Natural killer cell (primary cell): ENCODE results near the gene PLCB1. TPM values are rescaled to one million over a fixed set of nuclear protein-coding genes. Genes with fewer than 3 reads are reported as not detected.

ENCODE experiments used
- ATAC-seq, 3 donors: fragments of 150-1000 bp in 2 of 3; fragments of 200-7000 bp in 1 of 3; cut with Tn5 transposase; 1 replicate in 1 of 3; 2 replicates in 2 of 3; pipeline ENCODE4 v1.10.0; 2021; ENCODE audit warnings: mild to moderate bottlenecking in 2 of 3, moderate library complexity in 2 of 3
- DNase-seq, 2 donors: peaks; one replicate each; pipeline versions ENCODE4 v3.0.0 to v3.0.0-alpha.2; 2013 to 2021; ENCODE audit warnings: mixed read lengths in 1 of 2
- H3K27ac ChIP-seq: one replicate; pipeline ENCODE4 v1.5.1; 2013; ENCODE audit warnings: mild to moderate bottlenecking, low read length
- H3K27me3 ChIP-seq: one replicate; pipeline ENCODE4 v1.6.1; 2013; ENCODE audit warnings: low read length; ENCODE audit not compliant: control insufficient read depth, insufficient read depth
- H3K36me3 ChIP-seq: one replicate; pipeline ENCODE4 v1.6.1; 2013; ENCODE audit warnings: low read length; ENCODE audit not compliant: control insufficient read depth, insufficient read depth
- H3K4me1 ChIP-seq: one replicate; pipeline ENCODE4 v1.6.1; 2013; ENCODE audit warnings: low read length; ENCODE audit not compliant: control insufficient read depth, insufficient read depth
- H3K4me3 ChIP-seq: one replicate; pipeline ENCODE4 v1.5.1; 2013; ENCODE audit warnings: low read length
- H3K9me3 ChIP-seq: one replicate; pipeline ENCODE4 v1.6.1; 2013; ENCODE audit warnings: low read length; ENCODE audit not compliant: control insufficient read depth, insufficient read depth
- H3K27ac Mint-ChIP-seq, 2 donors: one replicate each; pipeline ENCODE4 v1.8.0; 2022; ENCODE audit warnings: mild to moderate bottlenecking in 2 of 2, mixed read lengths in 2 of 2, moderate library complexity in 1 of 2
- H3K27me3 Mint-ChIP-seq, 2 donors: one replicate each; pipeline ENCODE4 v1.8.0; 2022; ENCODE audit warnings: low read depth in 2 of 2, mixed read lengths in 2 of 2
- H3K36me3 Mint-ChIP-seq: one replicate; pipeline ENCODE4 v1.8.0; 2022; ENCODE audit warnings: mixed read lengths
- H3K4me1 Mint-ChIP-seq, 2 donors: one replicate each; pipeline ENCODE4 v1.8.0; 2022; ENCODE audit warnings: mixed read lengths in 2 of 2
- H3K4me3 Mint-ChIP-seq: one replicate; pipeline ENCODE4 v1.8.0; 2022; ENCODE audit warnings: mild to moderate bottlenecking, moderate library complexity, mixed read lengths
- H3K9me3 Mint-ChIP-seq, 2 donors: one replicate each; pipeline ENCODE4 v1.8.0; 2022; ENCODE audit warnings: mixed read lengths in 2 of 2
- CTCF ChIP-seq: fragments of 200-600 bp; IDR thresholded peaks from one replicate; pipeline ENCODE4 v1.8.0; 2022; ENCODE audit warnings: antibody characterized with exemption
- WGBS: methylation state at CpG from one replicate; pipeline ENCODE4 v1.1.7; 2013; ENCODE audit warnings: missing lambda C conversion rate; ENCODE audit not compliant: insufficient coverage; 5-methylcytosine and 5-hydroxymethylcytosine counted together
- intact Hi-C: fragments of 100-400 bp; cut with micrococcal nuclease; formaldehyde crosslinking; loops from one replicate; pipeline ENCODE4 v1.14.2; 2022
- total RNA-seq, 4 donors: library from RNA; stranded (reverse); fragments of 120-200 nt in 1 of 4; gene quantifications; one replicate each; pipeline versions ENCODE4 v1.2.3 to v1.2.4, GENCODE V29; 2013 to 2022

The PLCB1 gene
- total RNA-seq, 3 donors from 2014 or later (not counting 1 experiment from before 2014, with no cell fraction given), result 48.7 to 66.2 (median 57.7) TPM

GRCh38 chr20:8526610-8527009 lies 394.5 kb downstream of the PLCB1 start:
- Histone ChIP-seq H3K4me3 (no peak overlapping the region), H3K4me1 (no peaks in the 10 kb centered on the region), H3K27me3 (no peaks in the 10 kb centered on the region), H3K27ac (no peak overlapping the region), H3K36me3 (no peaks in the 10 kb centered on the region), H3K9me3 (no peaks in the 10 kb centered on the region)
- DNase-seq, result no peak
- H3K9me3 Mint-ChIP-seq, result no peaks in the 10 kb centered on the region
- no peaks in the 10 kb centered on the region for H3K27me3 Mint-ChIP-seq
- WGBS, result 100% methylated on average over 1 of the region's 2 CpGs
- no peak for TF ChIP-seq CTCF
- no peak for ATAC-seq
- no peak overlapping the region for H3K4me3 Mint-ChIP-seq
- H3K36me3 Mint-ChIP-seq, result no peaks in the 10 kb centered on the region
- H3K4me1 Mint-ChIP-seq, result peaks cover 19 to 20% of the 10 kb centered on the region in 2 donors
- no peak overlapping the region for H3K27ac Mint-ChIP-seq
- intact Hi-C loops, result no loop called here

GRCh38 chr20:8527998-8528723 lies 396.1 kb downstream of the PLCB1 start:
- Histone ChIP-seq H3K36me3 (no peaks in the 10 kb centered on the region), H3K27me3 (no peaks in the 10 kb centered on the region), H3K27ac (no peak overlapping the region), H3K4me3 (no peak overlapping the region), H3K9me3 (no peaks in the 10 kb centered on the region), H3K4me1 (no peaks in the 10 kb centered on the region)
- H3K4me3 Mint-ChIP-seq, result no peak overlapping the region
- no peaks in the 10 kb centered on the region for H3K27me3 Mint-ChIP-seq
- H3K36me3 Mint-ChIP-seq, result no peaks in the 10 kb centered on the region
- DNase-seq, result no peak
- H3K9me3 Mint-ChIP-seq, result no peaks in the 10 kb centered on the region
- peaks cover 13 to 15% of the 10 kb centered on the region in 2 donors for H3K4me1 Mint-ChIP-seq
- TF ChIP-seq CTCF, result no peak
- WGBS, result 80% methylated on average over 3 of the region's 4 CpGs
- intact Hi-C loops, result no loop called here
- no peak overlapping the region for H3K27ac Mint-ChIP-seq
- no peak for ATAC-seq

GRCh38 chr20:8530022-8530421 lies 398.0 kb downstream of the PLCB1 start:
- Mint-ChIP-seq H3K9me3 (no peaks in the 10 kb centered on the region), H3K4me1 (peaks cover 7 to 18% of the 10 kb centered on the region in 2 donors), H3K36me3 (no peaks in the 10 kb centered on the region), H3K4me3 (no peak overlapping the region), H3K27ac (no peak overlapping the region), H3K27me3 (no peaks in the 10 kb centered on the region)
- whole genome bisulfite sequencing, result no CpG with 5 or more reads among the region's 1 CpG
- intact Hi-C loops, result no loop called here
- ATAC-seq (no peak), DNase-seq (no peak)
- Histone ChIP-seq H3K4me1 (no peaks in the 10 kb centered on the region), H3K4me3 (no peak overlapping the region), H3K9me3 (no peaks in the 10 kb centered on the region), H3K27me3 (no peaks in the 10 kb centered on the region), H3K27ac (no peak overlapping the region), H3K36me3 (no peaks in the 10 kb centered on the region)
- TF ChIP-seq CTCF, result no peak

GRCh38 chr20:8532169-8532568 lies 400.1 kb downstream of the PLCB1 start:
- no peaks in the 10 kb centered on the region for H3K4me1 ChIP-seq

More at GRCh38 chr20:8532169-8532568, 400.1 kb downstream of the PLCB1 start:
- Histone ChIP-seq H3K27me3 (no peaks in the 10 kb centered on the region), H3K9me3 (no peaks in the 10 kb centered on the region), H3K4me3 (no peak overlapping the region), H3K27ac (no peak overlapping the region), H3K36me3 (no peaks in the 10 kb centered on the region)
- no peak for TF ChIP-seq CTCF
- no peaks in the 10 kb centered on the region for H3K9me3 Mint-ChIP-seq
- DNase-seq (no peak), ATAC-seq (no peak)
- 98% methylated on average over 3 of the region's 3 CpGs for WGBS
- H3K27me3 Mint-ChIP-seq, result no peaks in the 10 kb centered on the region
- H3K4me1 Mint-ChIP-seq, result peaks cover 13 to 18% of the 10 kb centered on the region in 2 donors
- H3K4me3 Mint-ChIP-seq, result no peak overlapping the region
- H3K36me3 Mint-ChIP-seq, result no peaks in the 10 kb centered on the region
- intact Hi-C loops, result no loop called here
- no peak overlapping the region for H3K27ac Mint-ChIP-seq
